Muscle layer of duodenum (tissue), 2 donors: Measurements from ENCODE around the gene SMARCA2.
"Not testable (repeated sequence)": the region's sequence is repeated elsewhere in the genome, so short reads cannot be mapped to it uniquely, and the experiment has no call there.

Experiments used
- H3K27ac ChIP-seq: one replicate; pipeline ENCODE4 v1.7.0; 2013; ENCODE audit warnings: mild to moderate bottlenecking, low read length
- H3K27me3 ChIP-seq: one replicate; pipeline ENCODE4 v1.7.0; 2013; ENCODE audit warnings: low read depth, mild to moderate bottlenecking, control low read depth, low read length
- H3K36me3 ChIP-seq, 2 donors: one replicate each; pipeline ENCODE4 v1.7.0; 2013; ENCODE audit warnings: low read length in 2 of 2, control low read depth in 1 of 2, mild to moderate bottlenecking in 1 of 2; ENCODE audit not compliant: insufficient read depth in 2 of 2, control insufficient read depth in 1 of 2
- H3K4me1 ChIP-seq, 2 donors: one replicate each; pipeline ENCODE4 v1.7.0; 2013; ENCODE audit warnings: low read length in 2 of 2, mild to moderate bottlenecking in 2 of 2, control low read depth in 1 of 2, moderate library complexity in 1 of 2; ENCODE audit not compliant: insufficient read depth in 2 of 2, control insufficient read depth in 1 of 2
- H3K4me3 ChIP-seq, 2 donors: one replicate each; pipeline ENCODE4 v1.7.0; 2013; ENCODE audit warnings: low read length in 2 of 2, low read depth in 1 of 2, mild to moderate bottlenecking in 1 of 2
- H3K9me3 ChIP-seq, 2 donors: one replicate each; pipeline ENCODE4 v1.7.0; 2013; ENCODE audit warnings: low read length in 2 of 2, control low read depth in 1 of 2, mild to moderate bottlenecking in 1 of 2; ENCODE audit not compliant: control insufficient read depth in 1 of 2
- donor health status: healthy.

SMARCA2 gene

DNA sequence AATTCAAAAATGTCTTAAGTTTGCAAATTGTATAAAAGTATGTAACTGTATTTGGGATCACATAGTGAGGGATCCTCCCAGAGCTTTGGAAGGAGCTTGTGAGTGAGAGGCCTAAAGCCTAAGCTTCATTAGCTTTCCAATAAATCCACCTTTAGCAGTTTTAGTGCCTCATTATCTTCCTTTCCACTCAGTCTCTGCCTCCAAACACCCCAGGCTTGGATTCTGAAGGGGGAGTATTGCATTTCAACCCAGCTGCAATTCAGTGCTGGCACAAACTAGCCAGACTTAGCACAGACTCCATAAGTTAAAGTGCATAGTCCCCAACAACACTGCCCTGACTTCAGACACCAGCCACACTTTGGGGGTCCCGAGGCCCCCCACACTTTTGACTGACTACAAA is 113.5 kb downstream of the SMARCA2 start:
- Histone ChIP-seq H3K4me1 (peaks cover 16 to 38% of the 10 kb centered on the region in 2 donors), H3K27ac (no peak overlapping the region)

DNA sequence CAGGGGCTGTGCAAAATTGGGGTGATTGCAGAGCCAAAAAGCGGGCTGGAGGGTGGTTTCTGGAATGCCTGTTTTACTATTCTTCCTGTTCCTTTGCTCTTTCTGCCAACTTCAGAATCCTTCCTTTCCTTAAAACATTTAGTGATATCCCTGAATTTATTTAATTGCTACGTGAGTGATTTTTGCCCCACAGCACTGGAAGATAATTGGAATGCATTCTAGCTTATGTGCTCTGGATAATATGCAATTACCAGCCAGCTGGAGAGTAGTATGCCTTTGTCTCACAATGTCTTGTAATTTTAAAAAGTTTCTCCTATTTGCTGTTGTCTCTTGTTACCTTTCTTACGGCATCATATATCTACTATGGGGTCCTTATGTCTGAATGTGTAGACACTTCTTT is 115.8 kb downstream of the SMARCA2 start:
- Histone ChIP-seq H3K36me3 (peaks cover 13 to 15% of the 10 kb centered on the region in 2 donors), H3K9me3 (no peaks in the 10 kb centered on the region), H3K4me3 (no peak overlapping the region), H3K4me1 (peaks cover 14 to 38% of the 10 kb centered on the region in 2 donors), H3K27me3 (no peaks in the 10 kb centered on the region), H3K27ac (no peak overlapping the region)

More for the DNA sequence above, 113.5 kb downstream of the SMARCA2 start:
- Histone ChIP-seq H3K27me3 (no peaks in the 10 kb centered on the region), H3K36me3 (peaks cover 11 to 14% of the 10 kb centered on the region in 2 donors), H3K4me3 (no peak overlapping the region), H3K9me3 (no peaks in the 10 kb centered on the region)

DNA sequence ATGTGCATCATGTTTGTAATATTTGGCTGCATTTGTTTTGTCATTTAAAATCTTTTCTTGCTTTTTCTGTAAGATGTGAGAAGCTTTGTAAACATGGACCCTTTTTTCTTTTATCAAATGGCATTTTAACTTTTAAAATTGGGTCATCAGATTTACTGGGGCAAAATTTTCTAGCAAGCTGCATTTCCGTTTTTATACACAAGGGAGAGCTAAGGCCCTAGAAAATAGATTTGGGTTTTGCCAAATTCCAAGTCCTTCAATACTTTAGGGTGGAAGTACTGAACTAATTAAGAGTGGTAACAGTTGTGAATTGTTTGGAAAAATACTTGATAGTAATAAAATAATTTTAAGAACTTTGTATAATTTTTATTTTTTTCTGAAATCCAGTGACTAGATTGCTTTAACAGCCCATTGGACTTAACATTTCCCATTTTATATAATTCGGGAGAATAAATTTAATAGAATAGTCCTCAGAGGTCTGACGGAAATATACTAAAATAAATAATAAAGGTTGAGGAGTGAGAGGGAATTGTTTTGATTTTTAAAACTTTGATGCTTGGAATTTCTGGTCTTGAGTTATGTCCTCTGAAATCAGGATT is 117.4 kb downstream of the SMARCA2 start:
- H3K4me3 ChIP-seq = no peak overlapping the region
- no peaks in the 10 kb centered on the region for H3K27me3 ChIP-seq
- no peak overlapping the region for H3K27ac ChIP-seq
- H3K9me3 ChIP-seq = no peaks in the 10 kb centered on the region
- peaks cover 0 to 28% of the 10 kb centered on the region in 2 donors for H3K4me1 ChIP-seq
- peaks cover 15 to 25% of the 10 kb centered on the region in 2 donors for H3K36me3 ChIP-seq

DNA sequence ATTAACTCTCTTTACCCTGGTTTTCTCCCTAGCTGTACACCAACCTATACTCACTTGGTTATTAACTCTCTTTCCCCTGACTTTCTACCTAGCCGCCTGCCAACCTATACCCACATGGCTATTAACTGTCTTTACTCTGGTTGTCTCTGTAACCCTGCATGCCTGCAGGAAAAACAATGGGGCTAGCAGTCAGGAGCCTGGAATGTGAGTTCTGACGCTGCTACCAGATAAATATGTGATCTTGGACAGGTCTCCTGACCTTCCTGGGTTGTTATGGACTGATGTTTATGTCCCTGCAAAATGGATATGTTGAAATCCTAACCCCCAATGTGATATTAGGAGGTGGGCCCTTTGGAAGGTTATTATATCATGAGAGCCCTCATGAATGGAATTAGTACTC is 119.2 kb downstream of the SMARCA2 start:
- Histone ChIP-seq H3K9me3 (no peaks in the 10 kb centered on the region), H3K4me1 (peaks cover 0 to 16% of the 10 kb centered on the region in 2 donors), H3K4me3 (no peak overlapping the region), H3K36me3 (peaks cover 15 to 26% of the 10 kb centered on the region in 2 donors), H3K27ac (no peak overlapping the region), H3K27me3 (no peaks in the 10 kb centered on the region)

DNA sequence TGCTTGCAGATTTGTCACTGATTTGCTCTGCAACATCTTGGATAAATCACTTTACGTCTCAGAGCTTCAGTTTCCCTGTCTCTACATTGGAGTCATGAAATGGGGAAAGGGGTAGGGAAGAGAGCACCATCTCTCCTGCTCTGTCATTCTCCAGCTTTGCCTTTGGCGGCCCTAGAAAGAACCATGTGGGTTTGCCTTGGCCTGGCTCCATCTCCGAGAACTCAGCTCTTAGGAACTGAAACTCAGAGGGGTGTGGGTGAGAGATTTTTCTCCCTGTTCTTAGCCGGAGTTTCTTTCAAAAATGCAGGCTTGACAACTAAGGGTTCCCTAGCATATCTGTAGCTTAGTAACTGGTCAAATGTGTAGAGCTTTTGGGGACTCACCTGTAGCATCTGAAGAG is 123.5 kb downstream of the SMARCA2 start:
- no peak overlapping the region for H3K27ac ChIP-seq
- no peaks in the 10 kb centered on the region for H3K9me3 ChIP-seq
- H3K4me3 ChIP-seq = no peak overlapping the region
- no peaks in the 10 kb centered on the region for H3K4me1 ChIP-seq
- H3K27me3 ChIP-seq = no peaks in the 10 kb centered on the region
- H3K36me3 ChIP-seq = peaks cover 15 to 29% of the 10 kb centered on the region in 2 donors

DNA sequence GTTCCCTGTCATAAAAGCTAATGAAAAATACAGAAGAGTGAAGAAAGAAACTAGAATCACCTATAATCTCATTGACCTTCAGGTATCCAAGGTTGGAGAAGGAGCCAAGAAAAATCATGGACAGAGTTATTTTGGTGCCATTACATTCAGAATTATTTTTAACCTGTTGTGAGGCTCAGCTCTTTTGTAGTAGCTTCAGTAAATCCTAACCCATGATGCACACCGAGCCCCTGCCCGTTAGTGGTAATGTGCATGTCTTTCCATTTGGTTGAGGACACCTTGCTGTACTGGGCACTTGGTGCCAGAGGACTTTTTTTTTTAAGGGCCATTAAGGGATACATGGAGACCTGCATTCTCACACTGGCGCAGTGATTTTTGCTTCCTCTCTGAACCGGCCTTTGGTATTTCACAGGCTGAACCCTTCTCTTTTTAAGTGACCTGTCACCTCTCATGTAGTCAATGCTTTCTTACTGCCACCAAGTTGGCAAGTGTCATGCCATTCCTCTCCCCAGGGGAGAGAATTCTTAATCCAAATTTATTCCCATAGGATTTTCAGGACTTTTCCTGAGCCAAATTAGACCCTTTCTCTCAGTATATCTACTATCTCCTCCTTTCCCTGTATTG is 125.6 kb downstream of the SMARCA2 start:
- no peaks in the 10 kb centered on the region for H3K9me3 ChIP-seq
- H3K27me3 ChIP-seq = no peaks in the 10 kb centered on the region
- peaks cover 4 to 17% of the 10 kb centered on the region in 2 donors for H3K36me3 ChIP-seq
- no peak overlapping the region for H3K4me3 ChIP-seq
- H3K4me1 ChIP-seq = no peaks in the 10 kb centered on the region
- H3K27ac ChIP-seq = no peak overlapping the region

DNA sequence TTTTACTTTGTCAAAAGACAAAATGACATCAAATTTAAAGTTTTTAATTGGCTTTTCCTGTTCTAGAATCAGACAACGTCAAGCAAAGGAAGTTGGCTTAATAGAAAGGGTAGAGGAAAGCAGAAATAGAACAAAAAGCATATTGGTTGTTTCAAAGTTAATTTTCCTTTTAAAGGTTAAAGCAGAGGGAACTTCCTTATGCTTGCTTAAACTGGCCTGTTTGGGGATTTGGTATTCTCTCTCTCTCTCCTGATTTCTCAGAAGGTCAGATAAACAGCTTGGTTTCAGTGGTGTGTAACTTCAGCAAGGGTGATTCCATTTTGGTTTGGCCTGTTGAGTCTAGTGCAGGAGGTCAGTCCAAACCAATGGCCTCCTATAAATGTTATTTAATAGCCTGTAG is 127.1 kb downstream of the SMARCA2 start:
- Histone ChIP-seq H3K27ac (no peak overlapping the region), H3K4me3 (no peak overlapping the region), H3K9me3 (no peaks in the 10 kb centered on the region), H3K36me3 (peaks cover 4 to 8% of the 10 kb centered on the region in 2 donors), H3K27me3 (no peaks in the 10 kb centered on the region), H3K4me1 (no peaks in the 10 kb centered on the region)

DNA sequence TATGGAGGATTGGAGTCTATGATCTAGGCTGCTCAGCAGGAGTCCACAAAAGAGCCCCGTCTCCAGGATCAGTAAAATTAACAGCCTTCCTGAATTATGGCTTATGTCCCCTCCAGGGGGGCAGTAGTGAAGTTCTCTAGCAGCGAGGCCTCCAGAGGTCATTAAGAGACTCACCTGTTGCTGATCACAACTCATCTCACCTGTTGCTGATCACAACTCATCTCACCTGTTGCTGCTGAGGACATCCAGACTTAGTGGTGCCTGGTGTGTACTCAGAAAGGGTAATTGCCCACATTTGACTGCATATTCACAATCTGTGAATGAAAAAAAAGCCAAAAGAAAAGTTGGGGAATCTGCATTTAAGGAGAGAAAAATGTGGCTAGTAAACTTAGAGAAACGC is 129.5 kb downstream of the SMARCA2 start:
- no peak overlapping the region for H3K4me3 ChIP-seq
- no peaks in the 10 kb centered on the region for H3K4me1 ChIP-seq
- H3K27ac ChIP-seq = no peak overlapping the region
- no peaks in the 10 kb centered on the region for H3K27me3 ChIP-seq
- H3K9me3 ChIP-seq = no peaks in the 10 kb centered on the region
- H3K36me3 ChIP-seq = peaks cover 4% of the 10 kb centered on the region in 2 donors

DNA sequence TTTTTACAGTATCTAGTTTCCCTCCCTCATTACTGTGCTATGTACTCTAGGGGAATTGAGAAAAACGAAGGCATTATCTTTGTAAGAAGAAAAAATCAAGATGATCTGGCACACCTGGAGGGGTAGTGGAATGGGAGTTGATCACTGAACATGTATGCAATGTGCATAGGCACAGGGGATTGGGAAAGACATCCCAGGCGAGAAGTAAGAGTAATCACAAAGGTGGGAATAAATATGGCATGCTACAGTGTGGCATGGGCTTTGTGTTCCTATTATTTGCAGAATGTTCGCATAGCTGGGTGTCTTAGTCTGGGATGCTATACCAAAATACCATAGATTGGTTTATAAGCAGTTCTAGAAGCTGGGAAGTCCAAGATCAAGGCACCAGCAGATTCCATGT is 130.6 kb downstream of the SMARCA2 start:
- H3K27me3 ChIP-seq = no peaks in the 10 kb centered on the region

DNA sequence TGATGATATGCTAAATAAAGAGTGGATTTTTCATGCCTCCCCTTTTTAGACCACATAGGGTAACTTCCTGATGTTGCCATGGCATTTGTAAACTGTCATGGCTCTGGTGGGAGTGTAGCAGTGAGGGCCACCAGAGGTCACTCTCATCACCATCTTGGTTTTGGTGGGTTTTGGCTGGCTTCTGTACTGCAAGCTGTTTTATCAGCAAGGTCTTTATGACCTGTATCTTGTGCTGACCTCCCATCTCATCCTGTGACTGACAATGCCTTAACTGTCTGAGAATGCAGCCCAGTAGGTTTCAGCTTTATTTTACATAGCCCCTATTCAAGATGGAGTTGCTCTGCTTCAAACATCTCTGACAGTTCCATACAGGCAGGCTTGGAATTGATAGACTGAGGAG is 131.6 kb downstream of the SMARCA2 start:
- not testable (repeated sequence) for H3K4me3 ChIP-seq, H3K27ac ChIP-seq, H3K4me1 ChIP-seq, H3K9me3 ChIP-seq, H3K36me3 ChIP-seq, H3K27me3 ChIP-seq

More for the DNA sequence above, 130.6 kb downstream of the SMARCA2 start:
- H3K9me3 ChIP-seq = no peaks in the 10 kb centered on the region
- peaks cover 0 to 2% of the 10 kb centered on the region in 2 donors for H3K36me3 ChIP-seq
- no peaks in the 10 kb centered on the region for H3K4me1 ChIP-seq
- H3K27ac ChIP-seq = no peak overlapping the region
- no peak overlapping the region for H3K4me3 ChIP-seq

DNA sequence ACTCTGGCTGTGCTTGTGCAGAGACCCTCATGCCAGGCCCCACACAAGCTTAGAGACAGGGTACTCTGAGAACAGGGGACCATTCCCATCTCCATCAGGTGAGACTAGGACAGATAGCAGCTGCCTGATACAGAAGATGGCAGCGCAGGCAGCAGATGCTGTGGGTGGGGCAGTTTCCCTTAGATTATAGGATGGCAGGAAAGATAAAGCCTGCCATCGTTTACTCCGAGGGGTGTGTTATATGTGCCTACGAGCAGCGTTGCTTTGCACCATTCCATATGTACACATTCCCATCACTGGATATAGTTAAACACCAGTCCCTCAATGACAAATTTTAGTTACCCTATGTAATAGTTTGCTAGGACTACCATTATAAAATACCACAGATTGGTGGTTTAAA is 135.2 kb downstream of the SMARCA2 start:
- Histone ChIP-seq H3K36me3 (no peaks in the 10 kb centered on the region), H3K9me3 (no peaks in the 10 kb centered on the region), H3K27ac (no peak overlapping the region), H3K4me1 (peaks cover 0 to 8% of the 10 kb centered on the region in 2 donors), H3K27me3 (no peaks in the 10 kb centered on the region), H3K4me3 (no peak overlapping the region)

DNA sequence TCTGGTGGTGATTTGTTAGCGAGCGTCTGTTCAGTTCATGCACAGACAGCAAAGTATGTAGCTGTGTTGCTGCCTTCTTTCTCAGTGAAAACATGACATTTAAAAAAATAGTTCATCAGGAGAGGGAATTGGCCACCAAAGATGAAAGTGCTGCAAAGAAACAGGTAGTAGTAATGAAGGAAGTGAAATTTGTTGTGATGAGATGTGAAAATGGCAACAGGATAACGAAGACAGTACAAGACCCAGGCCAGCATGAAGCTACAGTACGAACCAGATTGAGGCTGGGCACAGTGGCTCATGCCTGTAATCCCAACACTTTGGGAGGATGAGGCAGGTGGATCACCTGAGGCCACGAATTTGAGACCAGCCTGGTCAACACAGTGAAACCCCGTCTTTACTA is 136.0 kb downstream of the SMARCA2 start:
- no peaks in the 10 kb centered on the region for H3K27me3 ChIP-seq
- H3K4me3 ChIP-seq = no peak overlapping the region
- H3K4me1 ChIP-seq = peaks cover 0 to 8% of the 10 kb centered on the region in 2 donors
- no peaks in the 10 kb centered on the region for H3K9me3 ChIP-seq
- H3K36me3 ChIP-seq = no peaks in the 10 kb centered on the region
- no peak overlapping the region for H3K27ac ChIP-seq
